ENCODE measurements around the gene BRINP1.

DNA sequence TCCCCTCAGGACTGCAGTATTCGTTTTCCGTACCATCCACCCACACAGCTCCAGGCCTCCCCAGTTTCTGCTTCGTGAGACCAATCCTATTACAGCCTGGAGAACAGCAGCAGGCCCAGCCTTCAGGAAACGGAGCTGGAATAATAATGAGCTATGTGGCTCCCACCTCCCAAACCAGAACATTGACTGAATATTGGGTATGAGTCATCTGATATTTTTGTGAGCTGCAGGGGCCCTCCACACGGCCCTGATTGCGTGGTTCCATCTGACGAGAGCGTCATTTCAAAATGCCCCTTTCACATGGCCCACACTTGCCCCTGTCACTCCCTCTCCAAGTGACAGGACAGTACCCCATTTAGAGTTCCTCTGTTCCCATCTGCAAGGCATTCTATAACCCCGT, 192.0 kb downstream of the BRINP1 start:
- TF ChIP-seq POLR2A (IDR thresholded peaks at IDR 0.05) = no peak
- TF ChIP-seq, protein P1, sequence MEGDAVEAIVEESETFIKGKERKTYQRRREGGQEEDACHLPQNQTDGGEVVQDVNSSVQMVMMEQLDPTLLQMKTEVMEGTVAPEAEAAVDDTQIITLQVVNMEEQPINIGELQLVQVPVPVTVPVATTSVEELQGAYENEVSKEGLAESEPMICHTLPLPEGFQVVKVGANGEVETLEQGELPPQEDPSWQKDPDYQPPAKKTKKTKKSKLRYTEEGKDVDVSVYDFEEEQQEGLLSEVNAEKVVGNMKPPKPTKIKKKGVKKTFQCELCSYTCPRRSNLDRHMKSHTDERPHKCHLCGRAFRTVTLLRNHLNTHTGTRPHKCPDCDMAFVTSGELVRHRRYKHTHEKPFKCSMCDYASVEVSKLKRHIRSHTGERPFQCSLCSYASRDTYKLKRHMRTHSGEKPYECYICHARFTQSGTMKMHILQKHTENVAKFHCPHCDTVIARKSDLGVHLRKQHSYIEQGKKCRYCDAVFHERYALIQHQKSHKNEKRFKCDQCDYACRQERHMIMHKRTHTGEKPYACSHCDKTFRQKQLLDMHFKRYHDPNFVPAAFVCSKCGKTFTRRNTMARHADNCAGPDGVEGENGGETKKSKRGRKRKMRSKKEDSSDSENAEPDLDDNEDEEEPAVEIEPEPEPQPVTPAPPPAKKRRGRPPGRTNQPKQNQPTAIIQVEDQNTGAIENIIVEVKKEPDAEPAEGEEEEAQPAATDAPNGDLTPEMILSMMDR (IDR thresholded peaks at IDR 0.05) = no peak

Data from tibial nerve (tissue), 3 donors.